Caco-2 (cell line): Measurements from ENCODE around the gene LDLRAD2. TPM values are rescaled to one million over a fixed set of nuclear protein-coding genes. Genes with fewer than 3 reads are reported as not detected.

Source experiments
- BruUV-seq: library from RNA; stranded (reverse); fragments of 400-500 nt; replicated peaks from 2 replicates; lab custom pipeline; 2021; lab: Mats Ljungman, UMichigan
- CTCF ChIA-PET: fragments of 300-600 bp; sonication (Branson Sonifier 250); formaldehyde crosslinking; loops from one replicate; lab custom pipeline; 2022; ENCODE audit warnings: antibody characterized with exemption; lab: Charles Lee
- POLR2A ChIA-PET: fragments of 300-600 bp; sonication (Branson Sonifier 250); formaldehyde crosslinking; loops from one replicate; lab custom pipeline; 2022; ENCODE audit warnings: antibody characterized with exemption; lab: Charles Lee
- DNase-seq, 2 experiments: peaks; one replicate each; pipeline versions ENCODE4 v3.0.0 to v3.0.0-alpha.2; 2020 to 2022
- H3K27me3 ChIP-seq: replicated peaks from 2 replicates; pipeline ENCODE4 v1.6.0; 2011; ENCODE audit warnings: low read length; ENCODE audit not compliant: control insufficient read depth, insufficient read depth
- H3K36me3 ChIP-seq: 2 replicates; pipeline ENCODE4 v1.5.1; 2011; ENCODE audit warnings: low read length; ENCODE audit not compliant: control insufficient read depth, insufficient read depth
- H3K4me1 ChIP-seq: fragments of 250-450 bp; sonication (Bioruptor Pico); 2 replicates; pipeline ENCODE4 v1.5.1; 2020; ENCODE audit warnings: mild to moderate bottlenecking
- H3K4me3 ChIP-seq: 2 replicates; pipeline ENCODE4 v1.5.1; 2011; ENCODE audit warnings: low read depth, mild to moderate bottlenecking, control low read depth, low read length
- H3K9me3 ChIP-seq: fragments of 250-450 bp; sonication (Bioruptor Pico); 2 replicates; pipeline ENCODE4 v1.5.1; 2020; ENCODE audit warnings: mild to moderate bottlenecking, moderate library complexity
- H3K27ac Mint-ChIP-seq: one replicate; pipeline ENCODE4 v1.8.0; 2022; ENCODE audit warnings: mixed read lengths; ENCODE audit not compliant: unreplicated experiment
- H3K27me3 Mint-ChIP-seq: one replicate; pipeline ENCODE4 v1.8.0; 2022; ENCODE audit warnings: mixed read lengths; ENCODE audit not compliant: insufficient read depth, unreplicated experiment
- H3K36me3 Mint-ChIP-seq: one replicate; pipeline ENCODE4 v1.8.0; 2022; ENCODE audit warnings: mild to moderate bottlenecking, mixed read lengths; ENCODE audit not compliant: insufficient read depth, unreplicated experiment
- H3K4me1 Mint-ChIP-seq: one replicate; pipeline ENCODE4 v1.8.0; 2022; ENCODE audit warnings: low read depth, mixed read lengths; ENCODE audit not compliant: unreplicated experiment
- H3K4me3 Mint-ChIP-seq: one replicate; pipeline ENCODE4 v1.8.0; 2022; ENCODE audit warnings: mild to moderate bottlenecking, moderate library complexity, mixed read lengths; ENCODE audit not compliant: unreplicated experiment
- H3K9me3 Mint-ChIP-seq: one replicate; pipeline ENCODE4 v1.8.0; 2022; ENCODE audit warnings: mixed read lengths; ENCODE audit not compliant: unreplicated experiment
- intact Hi-C: fragments of 100-400 bp; cut with micrococcal nuclease; formaldehyde crosslinking; loops from one replicate; pipeline ENCODE4 v1.10.0; 2022; ENCODE audit not compliant: unreplicated experiment
- total RNA-seq: library from RNA; stranded (reverse); gene quantifications from 2 replicates; pipeline ENCODE4 v1.2.3, GENCODE V29; 2022
- TF ChIP-seq, protein P1 (sequence below), 2 experiments: fragments of 200-600 bp in 1 of 2; IDR thresholded peaks; 1 replicate in 1 of 2; 2 replicates in 1 of 2; pipeline versions ENCODE4 v1.5.1 to v1.8.0; 2011 to 2022; ENCODE audit warnings: antibody characterized with exemption in 1 of 2, control low read depth in 1 of 2, inconsistent platforms in 1 of 2, low read depth in 1 of 2, low read length in 1 of 2, mild to moderate bottlenecking in 1 of 2, moderate library complexity in 1 of 2; ENCODE audit not compliant: insufficient read depth in 1 of 2, severe bottlenecking in 1 of 2, unreplicated experiment in 1 of 2

LDLRAD2 gene
- total RNA-seq, 1 experiment from 2014 or later = not detected

DNA sequence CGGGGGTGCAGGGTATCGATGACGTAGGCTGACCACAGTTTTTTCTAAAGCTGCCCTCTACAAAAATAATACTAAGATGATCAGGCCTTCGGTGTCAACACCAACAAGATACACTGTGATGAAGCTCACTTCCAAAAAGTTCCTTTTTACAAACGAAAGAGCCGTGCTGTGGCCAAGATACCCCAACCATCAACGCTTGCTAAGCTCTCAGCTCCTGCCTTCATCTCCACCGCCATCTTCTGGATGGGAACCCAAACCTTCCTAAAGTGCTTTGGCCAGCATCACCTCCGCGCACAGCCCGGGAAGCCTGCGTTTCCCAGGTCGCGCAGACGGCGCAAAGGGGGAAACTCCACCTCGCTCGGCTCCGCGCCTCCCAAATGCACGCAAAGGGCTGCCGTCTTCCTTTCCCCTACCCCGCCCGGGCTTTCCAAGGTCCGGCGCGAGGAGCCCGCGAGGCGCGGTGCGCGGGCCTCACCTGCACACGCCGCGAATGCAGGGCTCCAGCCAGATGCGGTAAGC lies 29.7 kb upstream of the LDLRAD2 start:
- no peaks in the 10 kb centered on the region for H3K27me3 Mint-ChIP-seq
- peak overlapping the region; percentile 86 for H3K4me3 Mint-ChIP-seq
- H3K9me3 ChIP-seq = no peaks in the 10 kb centered on the region
- peaks cover 9% of the 10 kb centered on the region for H3K9me3 Mint-ChIP-seq
- no TSS peak for BruUV-seq
- POLR2A ChIA-PET = interaction anchor here (0.7 kb wide), 2 partner anchors 113 to 120 kb away, joined by 3 to 4 read pairs; no protein-coding TSS in a partner anchor
- TF ChIP-seq, protein P1, sequence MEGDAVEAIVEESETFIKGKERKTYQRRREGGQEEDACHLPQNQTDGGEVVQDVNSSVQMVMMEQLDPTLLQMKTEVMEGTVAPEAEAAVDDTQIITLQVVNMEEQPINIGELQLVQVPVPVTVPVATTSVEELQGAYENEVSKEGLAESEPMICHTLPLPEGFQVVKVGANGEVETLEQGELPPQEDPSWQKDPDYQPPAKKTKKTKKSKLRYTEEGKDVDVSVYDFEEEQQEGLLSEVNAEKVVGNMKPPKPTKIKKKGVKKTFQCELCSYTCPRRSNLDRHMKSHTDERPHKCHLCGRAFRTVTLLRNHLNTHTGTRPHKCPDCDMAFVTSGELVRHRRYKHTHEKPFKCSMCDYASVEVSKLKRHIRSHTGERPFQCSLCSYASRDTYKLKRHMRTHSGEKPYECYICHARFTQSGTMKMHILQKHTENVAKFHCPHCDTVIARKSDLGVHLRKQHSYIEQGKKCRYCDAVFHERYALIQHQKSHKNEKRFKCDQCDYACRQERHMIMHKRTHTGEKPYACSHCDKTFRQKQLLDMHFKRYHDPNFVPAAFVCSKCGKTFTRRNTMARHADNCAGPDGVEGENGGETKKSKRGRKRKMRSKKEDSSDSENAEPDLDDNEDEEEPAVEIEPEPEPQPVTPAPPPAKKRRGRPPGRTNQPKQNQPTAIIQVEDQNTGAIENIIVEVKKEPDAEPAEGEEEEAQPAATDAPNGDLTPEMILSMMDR (IDR thresholded peaks at IDR 0.05; ENCODE audit: insufficient read depth in 1 of 2, low read depth in 1 of 2, low read length in 1 of 2, severe bottlenecking in 1 of 2, unreplicated experiment in 1 of 2) = peak in 1 of 2 experiments; percentile 37
- peak overlapping the region; percentile 98 for H3K27ac Mint-ChIP-seq
- CTCF ChIA-PET = interaction anchor here (0.6 kb wide), 1 partner anchor 246 kb away, joined by 5 read pairs; no protein-coding TSS in a partner anchor
- H3K27me3 ChIP-seq = no peaks in the 10 kb centered on the region
- no peaks in the 10 kb centered on the region for H3K36me3 ChIP-seq
- intact Hi-C loops = loop anchor here (1.0 to 10.0 kb wide), 2 partner anchors 79 to 108 kb away; no protein-coding TSS in a partner anchor
- peak; percentile 58 to 59 for DNase-seq
- peaks cover 3% of the 10 kb centered on the region for H3K4me1 Mint-ChIP-seq
- peak overlapping the region; percentile 91 for H3K4me3 ChIP-seq
- no peaks in the 10 kb centered on the region for H3K4me1 ChIP-seq
- peaks cover 19% of the 10 kb centered on the region for H3K36me3 Mint-ChIP-seq

DNA sequence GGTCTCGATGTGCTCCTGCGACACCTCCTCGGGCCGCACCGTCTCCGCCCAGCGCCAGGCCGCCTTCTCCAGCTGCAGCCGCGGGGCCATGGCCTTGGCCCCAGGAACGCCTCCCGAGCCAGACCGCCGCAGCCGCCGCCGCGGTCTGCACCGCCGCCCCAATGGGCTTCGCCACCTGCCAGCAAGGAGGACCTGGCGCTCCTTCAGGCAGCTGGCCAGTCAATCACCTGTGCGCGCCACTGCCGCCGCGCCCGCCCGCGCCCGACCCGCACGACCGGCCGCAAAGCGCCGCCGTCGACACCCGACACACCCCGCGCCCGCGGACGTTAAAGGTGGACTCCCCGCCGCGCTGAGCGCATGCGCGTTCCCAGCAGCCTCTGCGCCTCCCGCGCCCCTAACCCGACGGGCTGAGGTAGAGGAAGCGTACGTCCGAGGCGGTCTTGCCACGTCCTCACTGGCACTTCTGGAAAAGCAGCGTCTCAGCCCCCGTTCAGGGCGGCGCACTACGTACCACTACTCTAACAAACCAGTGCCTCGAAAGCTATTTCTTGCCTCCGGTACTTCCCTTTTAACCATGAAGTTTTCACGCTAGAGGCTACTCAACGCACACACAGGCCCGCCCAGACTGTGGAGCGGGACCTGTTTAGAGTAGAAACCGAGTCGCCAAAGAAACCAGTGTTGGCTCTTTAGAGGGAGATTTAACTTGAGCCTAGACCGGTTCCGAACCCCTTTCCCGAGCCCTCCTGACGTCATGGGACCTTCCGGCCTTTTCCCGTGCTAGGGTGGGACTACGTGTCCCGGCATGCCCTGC lies 29.0 kb upstream of the LDLRAD2 start, which contains the start of gene USP48:
USP48 (minus strand) TSS at position 282 of the 811 bp plus-strand sequence; CDS start at position 90, 192 bp downstream.
- no peaks in the 10 kb centered on the region for H3K4me1 Mint-ChIP-seq
- TF ChIP-seq, protein P1 (IDR thresholded peaks at IDR 0.05; ENCODE audit: insufficient read depth in 1 of 2, low read depth in 1 of 2, low read length in 1 of 2, severe bottlenecking in 1 of 2, unreplicated experiment in 1 of 2) = no peak
- Histone ChIP-seq H3K4me1 (no peaks in the 10 kb centered on the region), H3K4me3 (peak within 1 kb of the TSS; percentile 91), H3K36me3 (no peaks in the 10 kb centered on the region), H3K27me3 (no peaks in the 10 kb centered on the region), H3K9me3 (no peaks in the 10 kb centered on the region)
- ChIA-PET CTCF (interaction anchor here (0.6 kb wide), 1 partner anchor 245 kb away, joined by 5 read pairs; no protein-coding TSS in a partner anchor), POLR2A (interaction anchor here (0.7 kb wide), 2 partner anchors 114 to 119 kb away, joined by 3 to 4 read pairs; no protein-coding TSS in a partner anchor)
- H3K36me3 Mint-ChIP-seq = peaks cover 19% of the 10 kb centered on the region
- intact Hi-C loops = loop anchor here (1.0 to 10.0 kb wide), 2 partner anchors 80 to 108 kb away; no protein-coding TSS in a partner anchor
- peak within 1 kb of the TSS; percentile 98 for H3K27ac Mint-ChIP-seq
- TSS peak; percentile 93 for BruUV-seq
- H3K4me3 Mint-ChIP-seq = peak within 1 kb of the TSS; percentile 86
- peaks cover 9% of the 10 kb centered on the region for H3K9me3 Mint-ChIP-seq
- peak; percentile 96 to 98 for DNase-seq
- no peaks in the 10 kb centered on the region for H3K27me3 Mint-ChIP-seq
